ENCODE data around the gene CRTC1.
"Not testable (repeated sequence)": the region's sequence is repeated elsewhere in the genome, so short reads cannot be mapped to it uniquely, and the experiment has no call there.

CRTC1 gene

GRCh38 chr19:18669883-18670282 is 13.6 kb upstream of the CRTC1 start:
- DNase-seq (ENCODE audit: low spot score) = no peak

- DNase-seq (ENCODE audit: low spot score) = no peak
These were observed 13.2 kb upstream of the CRTC1 start for GRCh38 chr19:18670312-18670711.

- no peak for DNase-seq (ENCODE audit: low spot score)
These were observed 12.0 kb upstream of the CRTC1 start for GRCh38 chr19:18671303-18672043.

GRCh38 chr19:18672044-18672451 is 11.4 kb upstream of the CRTC1 start:
- DNase-seq (ENCODE audit: low spot score) = no peak

GRCh38 chr19:18672606-18673337 is 10.7 kb upstream of the CRTC1 start:
- DNase-seq (ENCODE audit: low spot score) = no peak

- no peak for DNase-seq (ENCODE audit: low spot score)
These were observed 8.9 kb upstream of the CRTC1 start for GRCh38 chr19:18674616-18675015.

- no peak for DNase-seq (ENCODE audit: low spot score)
These were observed 7.7 kb upstream of the CRTC1 start for GRCh38 chr19:18675779-18676178.

GRCh38 chr19:18676692-18677091 is 6.8 kb upstream of the CRTC1 start:
- DNase-seq (ENCODE audit: low spot score) = no peak

- no peak for DNase-seq (ENCODE audit: low spot score)
These were observed 6.3 kb upstream of the CRTC1 start for GRCh38 chr19:18677156-18677555.

- DNase-seq (ENCODE audit: low spot score) = not testable (repeated sequence)
These were observed 3.3 kb upstream of the CRTC1 start for GRCh38 chr19:18680148-18680547.

GRCh38 chr19:18682807-18683108 is 722 bp upstream of the CRTC1 start:
- no peak for DNase-seq (ENCODE audit: low spot score)

GRCh38 chr19:18683958-18684641 is 620 bp downstream of the CRTC1 start:
- DNase-seq (ENCODE audit: low spot score) = no peak

- no peak for DNase-seq (ENCODE audit: low spot score)
These were observed 1.1 kb downstream of the CRTC1 start for GRCh38 chr19:18684642-18684993.

GRCh38 chr19:18685597-18686190 is 2.2 kb downstream of the CRTC1 start:
- no peak for DNase-seq (ENCODE audit: low spot score)

GRCh38 chr19:18687740-18688465 is 4.4 kb downstream of the CRTC1 start:
- no peak for DNase-seq (ENCODE audit: low spot score)

- no peak for DNase-seq (ENCODE audit: low spot score)
These were observed 12.5 kb downstream of the CRTC1 start for GRCh38 chr19:18696023-18696422.

GRCh38 chr19:18697680-18698079 is 14.2 kb downstream of the CRTC1 start:
- DNase-seq (ENCODE audit: low spot score) = no peak

GRCh38 chr19:18698321-18699167 is 15.1 kb downstream of the CRTC1 start:
- no peak for DNase-seq (ENCODE audit: low spot score)

GRCh38 chr19:18699403-18700054 is 16.0 kb downstream of the CRTC1 start:
- no peak for DNase-seq (ENCODE audit: low spot score)

- no peak for DNase-seq (ENCODE audit: low spot score)
These were observed 17.2 kb downstream of the CRTC1 start for GRCh38 chr19:18700501-18701249.
